HG03457 (cell line): ENCODE results near the gene GUCY2D.

Experiments
- ATAC-seq: cut with Tn5 transposase; IDR thresholded peaks from one replicate; pipeline ENCODE4 v1.9.1; 2021; ENCODE audit warnings: moderate number of reproducible peaks; ENCODE audit not compliant: unreplicated experiment

Gene GUCY2D

DNA sequence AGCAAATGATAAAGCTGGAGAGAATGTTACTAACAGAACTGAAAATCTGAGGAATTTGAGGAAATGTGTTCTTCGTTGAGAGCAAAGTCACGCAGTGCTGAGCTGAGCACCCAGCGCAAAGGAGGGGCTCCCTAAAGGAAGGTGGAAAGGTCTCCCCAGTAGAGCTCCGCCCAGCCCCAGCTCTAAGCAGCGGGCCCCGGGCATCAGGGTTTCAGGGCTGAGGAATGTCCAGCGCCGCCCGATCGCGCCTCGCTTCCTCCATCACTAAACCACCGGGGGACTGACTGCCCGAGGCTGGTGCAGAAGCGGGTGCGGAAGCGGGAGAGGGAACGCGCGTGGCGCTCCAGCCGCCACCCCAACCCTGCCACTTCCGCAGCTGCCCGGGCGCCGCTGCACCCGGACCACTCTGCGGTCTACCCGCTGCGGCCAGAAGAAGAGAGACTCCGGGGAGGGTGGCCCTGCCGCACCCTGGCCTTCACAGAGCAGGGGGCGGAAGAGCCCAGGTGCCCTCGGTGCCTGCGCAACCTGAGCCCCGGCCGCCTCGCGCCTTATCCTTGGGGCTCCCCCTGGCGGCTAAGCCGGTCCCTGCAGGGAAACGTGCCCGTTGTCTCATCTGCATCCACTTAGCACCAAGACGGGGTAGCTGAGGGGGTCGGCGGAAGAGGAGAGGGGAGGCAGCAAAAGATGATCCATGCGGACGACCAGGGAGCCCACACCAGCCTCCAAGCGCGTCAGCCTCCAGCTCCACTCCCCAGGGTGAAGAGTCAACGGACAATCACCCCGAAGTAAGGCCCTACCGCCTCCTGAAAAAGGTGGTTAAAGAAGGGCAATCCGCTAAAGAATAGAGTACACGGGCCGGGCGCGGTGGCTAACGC, 12.4 kb upstream of the GUCY2D start:
- ATAC-seq = peak; percentile 60

DNA sequence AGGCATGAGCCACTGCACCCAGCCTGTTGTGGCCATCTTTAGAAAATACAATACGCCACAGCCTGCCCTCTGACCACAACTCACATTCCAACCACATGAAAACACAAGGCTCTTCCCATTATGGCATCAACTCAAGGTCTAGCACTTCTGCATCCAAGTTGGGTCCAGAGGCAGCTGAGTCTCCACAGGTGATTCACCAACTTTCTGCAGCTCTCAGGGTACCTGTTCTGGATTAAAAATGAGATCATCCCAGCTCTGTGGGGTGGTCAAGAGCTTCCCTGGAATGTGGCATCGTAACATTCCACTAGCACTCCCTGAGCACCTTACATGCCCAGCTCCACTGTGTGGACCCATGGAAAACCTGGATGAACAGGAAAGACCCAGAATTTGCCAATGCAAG, 9.9 kb upstream of the GUCY2D start:
- no peak for ATAC-seq

DNA sequence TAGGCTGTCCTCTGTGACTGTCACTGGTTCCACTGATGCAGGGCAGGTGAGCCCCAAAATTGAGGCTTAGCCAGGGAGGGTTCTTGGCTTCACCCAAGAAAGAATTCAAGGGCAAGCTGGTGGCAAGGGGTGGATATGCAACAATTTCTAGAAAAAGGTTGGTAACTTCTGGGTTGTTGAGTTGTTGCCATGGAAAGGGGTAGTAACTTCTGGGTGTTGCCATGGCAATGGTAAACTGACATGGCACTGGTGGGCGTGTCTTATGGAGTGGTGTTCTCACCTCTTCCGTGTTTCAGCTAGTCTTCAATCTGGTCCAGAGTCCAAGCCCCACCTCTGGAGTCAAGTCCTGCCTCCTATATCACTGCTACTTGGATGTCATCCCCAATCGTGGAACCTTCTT, 9.5 kb upstream of the GUCY2D start:
- ATAC-seq = no peak

DNA sequence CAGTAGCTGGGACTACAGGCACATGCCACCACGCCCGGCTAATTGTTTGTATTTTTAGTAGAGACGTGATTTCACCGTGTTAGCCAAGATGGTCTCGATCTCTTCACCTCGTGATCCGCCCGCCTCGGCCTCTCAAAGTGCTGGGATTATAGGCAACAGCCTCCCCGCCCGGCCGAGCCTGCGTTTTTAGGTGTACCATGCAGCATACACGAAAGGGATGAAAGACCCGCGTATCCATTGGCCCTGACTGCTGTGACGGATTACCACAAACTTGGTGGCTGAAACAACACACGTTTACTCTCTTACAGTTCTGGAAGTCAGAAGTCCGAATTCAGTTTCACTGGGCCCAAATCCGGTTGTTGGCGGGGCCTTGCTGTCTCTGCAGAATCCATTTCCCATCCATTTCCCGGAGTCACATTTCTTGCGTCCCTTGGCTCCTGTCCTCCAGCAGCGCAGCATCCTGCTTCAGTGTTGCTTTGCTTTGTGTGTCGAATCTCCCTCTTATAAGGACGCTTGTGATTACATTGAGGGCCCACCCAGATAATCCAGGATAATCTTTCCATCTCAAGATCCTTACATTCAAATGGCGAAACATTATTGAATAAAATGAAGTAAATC, 8.3 kb upstream of the GUCY2D start:
- ATAC-seq = no peak

DNA sequence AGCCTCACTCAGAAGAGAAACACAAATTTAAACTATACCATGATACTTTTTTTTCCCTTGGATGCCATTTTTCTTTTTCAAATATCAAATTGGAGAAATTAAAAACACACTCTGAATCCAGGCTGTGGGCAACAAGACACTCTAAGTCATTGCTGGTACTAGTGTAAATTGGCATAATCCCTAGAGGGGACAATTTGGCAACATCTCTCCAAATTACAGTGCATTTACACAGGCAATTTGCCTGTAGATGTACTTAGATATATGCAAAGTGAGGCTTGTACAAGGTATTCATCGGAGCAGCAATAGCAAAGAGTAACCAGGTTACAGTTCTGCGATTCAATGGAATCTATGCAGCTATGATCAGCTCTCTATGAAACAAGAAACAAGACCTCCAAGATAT, 6.7 kb upstream of the GUCY2D start:
- ATAC-seq = no peak

DNA sequence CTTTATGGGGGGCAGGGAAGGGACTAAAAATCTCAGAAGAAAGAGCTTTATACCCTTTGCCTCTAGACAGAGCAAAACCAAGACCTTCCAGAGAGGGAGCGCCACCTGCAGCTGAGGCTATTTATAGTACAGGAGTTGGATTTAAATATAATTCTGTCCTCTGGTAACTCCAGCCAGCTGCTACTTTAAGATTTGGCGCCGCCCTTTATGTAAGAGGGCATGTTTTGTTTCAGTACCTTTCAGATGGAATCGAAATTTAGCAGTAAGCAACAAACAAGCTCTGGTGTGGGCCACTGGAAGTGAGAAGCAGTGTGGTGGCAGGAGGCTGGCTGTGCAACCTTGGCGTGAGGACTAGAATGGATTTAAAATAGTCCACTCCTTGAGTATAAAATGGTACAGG, 5.2 kb upstream of the GUCY2D start:
- no peak for ATAC-seq

DNA sequence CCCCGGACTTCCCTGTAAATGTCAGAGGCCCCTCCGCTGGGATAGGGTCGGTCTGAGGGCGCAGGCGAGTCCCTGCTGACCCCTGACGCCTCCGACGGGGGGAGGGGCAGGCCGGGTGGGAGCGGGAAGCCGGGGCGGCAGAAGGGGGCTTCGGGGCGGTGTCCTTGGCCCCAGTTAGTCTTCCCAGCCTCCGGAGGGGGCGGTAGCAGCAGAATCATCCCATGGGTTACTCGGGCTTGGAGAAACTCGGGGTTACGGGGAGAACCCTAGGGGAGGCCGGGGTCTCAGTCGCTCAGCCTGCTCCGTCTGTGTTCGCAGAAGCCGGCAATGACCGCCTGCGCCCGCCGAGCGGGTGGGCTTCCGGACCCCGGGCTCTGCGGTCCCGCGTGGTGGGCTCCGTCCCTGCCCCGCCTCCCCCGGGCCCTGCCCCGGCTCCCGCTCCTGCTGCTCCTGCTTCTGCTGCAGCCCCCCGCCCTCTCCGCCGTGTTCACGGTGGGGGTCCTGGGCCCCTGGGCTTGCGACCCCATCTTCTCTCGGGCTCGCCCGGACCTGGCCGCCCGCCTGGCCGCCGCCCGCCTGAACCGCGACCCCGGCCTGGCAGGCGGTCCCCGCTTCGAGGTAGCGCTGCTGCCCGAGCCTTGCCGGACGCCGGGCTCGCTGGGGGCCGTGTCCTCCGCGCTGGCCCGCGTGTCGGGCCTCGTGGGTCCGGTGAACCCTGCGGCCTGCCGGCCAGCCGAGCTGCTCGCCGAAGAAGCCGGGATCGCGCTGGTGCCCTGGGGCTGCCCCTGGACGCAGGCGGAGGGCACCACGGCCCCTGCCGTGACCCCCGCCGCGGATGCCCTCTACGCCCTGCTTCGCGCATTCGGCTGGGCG, 542 bp downstream of the GUCY2D start:
- no peak for ATAC-seq

DNA sequence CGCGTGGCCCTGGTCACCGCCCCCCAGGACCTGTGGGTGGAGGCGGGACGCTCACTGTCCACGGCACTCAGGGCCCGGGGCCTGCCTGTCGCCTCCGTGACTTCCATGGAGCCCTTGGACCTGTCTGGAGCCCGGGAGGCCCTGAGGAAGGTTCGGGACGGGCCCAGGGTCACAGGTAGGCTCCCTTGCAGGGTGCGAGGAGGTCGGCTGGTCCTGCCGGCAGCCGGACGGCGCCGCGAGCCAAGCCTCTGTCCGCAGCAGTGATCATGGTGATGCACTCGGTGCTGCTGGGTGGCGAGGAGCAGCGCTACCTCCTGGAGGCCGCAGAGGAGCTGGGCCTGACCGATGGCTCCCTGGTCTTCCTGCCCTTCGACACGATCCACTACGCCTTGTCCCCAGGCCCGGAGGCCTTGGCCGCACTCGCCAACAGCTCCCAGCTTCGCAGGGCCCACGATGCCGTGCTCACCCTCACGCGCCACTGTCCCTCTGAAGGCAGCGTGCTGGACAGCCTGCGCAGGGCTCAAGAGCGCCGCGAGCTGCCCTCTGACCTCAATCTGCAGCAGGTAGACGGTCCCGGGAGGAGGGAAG, 1.3 kb downstream of the GUCY2D start:
- no peak for ATAC-seq

DNA sequence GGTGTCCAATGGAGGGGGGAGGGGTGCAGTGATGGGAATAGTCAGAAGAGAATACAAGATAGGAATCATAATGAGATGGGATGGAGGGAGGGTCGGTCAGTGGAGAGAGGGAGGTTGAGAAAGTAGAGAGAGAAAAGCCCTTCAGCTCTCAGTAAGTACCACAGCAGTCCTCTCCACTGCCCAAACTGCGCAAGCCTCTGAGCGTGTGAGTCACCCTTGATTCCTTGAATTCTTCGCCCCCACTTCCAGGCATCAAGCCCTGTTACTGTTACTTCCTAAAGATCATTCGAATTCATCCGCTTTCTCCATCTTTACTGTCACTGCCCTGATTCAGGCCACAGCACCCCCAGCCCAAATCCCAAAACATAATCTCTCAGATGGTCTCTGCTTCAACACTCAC, 2.5 kb downstream of the GUCY2D start:
- ATAC-seq = no peak

DNA sequence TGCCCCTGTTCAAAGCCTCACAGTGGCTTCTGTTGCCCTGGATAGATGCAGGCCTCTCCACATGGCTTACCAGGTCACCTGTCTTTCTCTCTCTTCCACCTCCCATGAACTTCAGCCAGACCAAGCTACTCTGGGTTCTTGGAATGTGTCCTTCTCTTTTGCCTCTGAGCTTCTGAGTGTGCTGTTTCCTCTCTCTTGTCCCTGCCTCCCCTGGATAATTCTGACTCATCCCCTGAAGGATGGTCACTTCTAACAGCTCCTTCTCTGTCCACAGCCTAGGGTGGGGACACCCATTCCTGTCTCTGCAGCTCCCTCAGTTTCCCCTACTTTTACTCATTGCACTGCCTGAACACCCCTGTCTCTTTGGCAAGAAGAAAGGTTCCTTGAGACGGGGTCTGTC, 2.9 kb downstream of the GUCY2D start:
- ATAC-seq = no peak

DNA sequence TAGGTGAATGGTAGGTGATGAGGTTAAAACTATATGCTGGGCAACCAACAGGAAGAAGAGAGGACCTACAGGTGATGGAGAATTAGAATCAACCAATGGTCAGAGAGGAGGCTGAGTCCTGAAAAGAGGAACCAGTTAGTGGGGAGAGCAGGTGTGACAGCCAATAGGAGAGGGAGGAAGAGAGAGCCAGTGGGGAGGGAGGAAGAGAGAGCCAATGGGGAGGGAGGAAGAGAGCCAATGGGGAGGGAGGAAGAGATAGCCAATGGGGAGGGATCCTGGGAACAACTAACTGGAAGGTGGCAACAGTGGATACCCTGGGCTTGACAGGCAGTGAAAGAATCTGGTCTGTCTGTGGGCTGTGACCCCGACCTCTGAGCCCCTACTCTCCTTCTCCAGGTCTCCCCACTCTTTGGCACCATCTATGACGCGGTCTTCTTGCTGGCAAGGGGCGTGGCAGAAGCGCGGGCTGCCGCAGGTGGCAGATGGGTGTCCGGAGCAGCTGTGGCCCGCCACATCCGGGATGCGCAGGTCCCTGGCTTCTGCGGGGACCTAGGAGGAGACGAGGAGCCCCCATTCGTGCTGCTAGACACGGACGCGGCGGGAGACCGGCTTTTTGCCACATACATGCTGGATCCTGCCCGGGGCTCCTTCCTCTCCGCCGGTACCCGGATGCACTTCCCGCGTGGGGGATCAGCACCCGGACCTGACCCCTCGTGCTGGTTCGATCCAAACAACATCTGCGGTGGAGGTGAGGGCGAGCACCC, 3.7 kb downstream of the GUCY2D start:
- ATAC-seq = no peak

DNA sequence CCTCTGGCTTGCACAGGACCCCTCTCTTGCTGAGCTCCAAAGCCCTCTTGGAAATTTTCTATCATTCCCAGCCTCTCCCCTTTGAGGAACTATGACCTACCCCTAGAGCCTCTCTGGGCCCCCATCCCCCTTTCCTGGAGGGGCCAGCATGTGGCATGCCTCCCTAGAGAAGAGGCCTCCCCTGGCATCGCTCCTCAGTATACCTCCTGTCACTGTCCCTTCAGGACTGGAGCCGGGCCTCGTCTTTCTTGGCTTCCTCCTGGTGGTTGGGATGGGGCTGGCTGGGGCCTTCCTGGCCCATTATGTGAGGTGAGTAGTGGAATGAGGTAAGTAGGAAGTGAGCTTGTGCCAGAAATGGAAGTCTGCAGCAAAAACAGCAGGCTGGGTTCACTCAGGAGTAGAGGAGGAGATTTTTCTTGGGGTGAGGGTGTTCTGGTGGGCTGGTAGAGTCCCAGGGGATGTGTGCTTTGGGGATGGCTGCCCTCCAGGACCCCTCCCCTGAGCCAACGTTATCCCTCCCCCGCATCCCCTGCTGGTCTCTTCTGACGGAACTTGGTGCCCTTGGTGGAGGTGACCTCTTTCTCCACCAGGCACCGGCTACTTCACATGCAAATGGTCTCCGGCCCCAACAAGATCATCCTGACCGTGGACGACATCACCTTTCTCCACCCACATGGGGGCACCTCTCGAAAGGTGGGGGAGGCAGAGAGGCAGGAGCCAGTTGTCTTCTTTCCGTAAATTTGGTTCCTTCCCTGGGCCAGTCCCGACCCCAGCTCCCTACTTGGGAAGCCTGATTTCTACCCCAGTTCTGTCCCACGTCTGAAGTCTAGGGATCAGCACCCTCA, 4.6 kb downstream of the GUCY2D start:
- ATAC-seq = no peak

DNA sequence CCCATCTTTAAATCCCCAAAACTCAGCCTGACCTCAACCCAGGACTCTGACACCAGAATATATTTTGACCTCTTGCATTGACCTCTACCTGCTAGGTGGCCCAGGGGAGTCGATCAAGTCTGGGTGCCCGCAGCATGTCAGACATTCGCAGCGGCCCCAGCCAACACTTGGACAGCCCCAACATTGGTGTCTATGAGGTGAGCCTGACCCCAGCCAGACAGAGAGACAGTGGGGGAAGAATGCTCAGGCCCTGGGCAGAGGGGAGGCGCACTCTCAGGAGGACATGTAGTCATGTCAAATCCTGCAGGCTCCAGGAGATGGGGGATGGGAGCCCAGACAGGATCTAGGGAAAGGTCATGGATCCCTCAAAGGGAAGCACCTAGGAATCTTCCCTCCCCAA, 5.4 kb downstream of the GUCY2D start:
- ATAC-seq = no peak

DNA sequence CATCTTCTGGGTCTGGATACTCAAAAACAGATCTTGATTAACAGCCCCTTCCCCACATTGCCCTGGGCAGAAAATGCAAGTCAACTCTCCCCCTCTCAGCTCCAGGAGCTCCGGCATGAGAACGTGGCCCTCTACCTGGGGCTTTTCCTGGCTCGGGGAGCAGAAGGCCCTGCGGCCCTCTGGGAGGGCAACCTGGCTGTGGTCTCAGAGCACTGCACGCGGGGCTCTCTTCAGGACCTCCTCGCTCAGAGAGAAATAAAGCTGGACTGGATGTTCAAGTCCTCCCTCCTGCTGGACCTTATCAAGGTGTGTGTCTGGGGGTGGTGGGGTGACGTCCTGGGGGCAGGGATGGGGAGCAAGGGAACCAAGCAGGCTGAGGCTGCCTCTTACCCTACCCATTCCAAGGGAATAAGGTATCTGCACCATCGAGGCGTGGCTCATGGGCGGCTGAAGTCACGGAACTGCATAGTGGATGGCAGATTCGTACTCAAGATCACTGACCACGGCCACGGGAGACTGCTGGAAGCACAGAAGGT, 9.7 kb downstream of the GUCY2D start:
- ATAC-seq = no peak

DNA sequence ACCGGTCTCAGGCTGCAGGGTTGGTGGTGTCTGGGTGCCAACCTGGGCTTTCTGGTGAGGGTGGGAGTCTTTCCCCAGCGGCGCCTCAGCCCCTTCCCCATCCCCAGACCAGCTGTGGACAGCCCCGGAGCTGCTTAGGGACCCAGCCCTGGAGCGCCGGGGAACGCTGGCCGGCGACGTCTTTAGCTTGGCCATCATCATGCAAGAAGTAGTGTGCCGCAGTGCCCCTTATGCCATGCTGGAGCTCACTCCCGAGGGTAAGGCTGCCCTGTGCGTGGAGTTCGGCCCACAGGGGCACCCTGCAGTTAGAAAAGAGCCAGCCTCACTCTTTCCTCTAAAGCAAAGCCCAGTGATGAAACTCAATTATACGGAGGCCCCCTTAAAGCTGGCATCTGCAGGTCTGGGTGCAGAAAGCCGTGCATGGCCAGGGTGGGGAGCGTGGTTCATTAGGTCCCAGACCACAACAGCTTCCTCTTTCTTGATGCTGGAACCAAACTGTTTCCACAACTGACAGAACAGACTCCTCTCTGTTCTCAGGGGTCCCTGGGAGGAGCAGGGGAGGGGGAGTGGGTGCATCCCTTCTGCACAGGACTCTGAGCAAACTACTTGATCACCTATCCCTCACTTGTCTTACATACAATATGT, 10.7 kb downstream of the GUCY2D start:
- ATAC-seq = no peak

DNA sequence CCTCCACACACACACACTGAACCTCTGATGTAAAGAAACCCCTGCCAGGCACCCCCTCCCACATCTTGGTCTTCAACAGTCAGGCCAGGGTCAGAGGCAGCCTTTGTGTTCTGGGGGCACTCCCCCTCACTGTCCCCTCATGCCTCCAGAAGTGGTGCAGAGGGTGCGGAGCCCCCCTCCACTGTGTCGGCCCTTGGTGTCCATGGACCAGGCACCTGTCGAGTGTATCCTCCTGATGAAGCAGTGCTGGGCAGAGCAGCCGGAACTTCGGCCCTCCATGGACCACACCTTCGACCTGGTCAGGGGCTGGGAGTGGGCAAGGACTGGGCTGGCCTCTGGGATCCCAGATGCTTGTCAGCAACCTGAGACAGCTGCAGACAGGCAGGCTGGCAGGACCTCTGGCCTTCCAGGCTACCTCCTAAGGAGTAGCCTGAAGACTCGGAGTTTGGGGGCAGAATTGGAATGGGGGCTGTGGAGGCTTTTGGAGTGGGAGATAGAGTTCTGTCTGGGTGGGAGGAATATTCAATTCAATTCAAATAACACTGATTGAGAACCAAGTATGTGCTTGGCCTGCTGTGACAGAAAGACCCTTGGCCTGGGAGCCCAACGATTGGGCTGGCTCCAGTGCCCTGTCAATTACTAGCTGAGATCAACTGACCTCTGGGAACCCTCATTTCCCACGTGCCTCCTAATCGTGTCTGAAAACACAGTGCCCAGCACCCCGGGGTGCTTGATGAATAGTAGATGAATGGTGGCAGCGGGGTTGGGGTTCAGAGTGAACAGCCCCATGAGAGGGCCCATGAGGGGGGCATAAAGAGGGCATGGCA, 11.5 kb downstream of the GUCY2D start:
- ATAC-seq = no peak

DNA sequence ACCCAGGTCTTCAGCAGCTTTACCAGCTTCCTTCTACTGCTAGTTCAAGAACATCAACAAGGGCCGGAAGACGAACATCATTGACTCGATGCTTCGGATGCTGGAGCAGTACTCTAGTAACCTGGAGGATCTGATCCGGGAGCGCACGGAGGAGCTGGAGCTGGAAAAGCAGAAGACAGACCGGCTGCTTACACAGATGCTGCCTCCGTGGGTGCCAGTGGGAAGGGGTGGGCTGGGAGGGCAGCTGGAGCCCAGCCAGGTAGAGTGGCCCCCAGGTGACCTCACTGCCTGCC, 12.1 kb downstream of the GUCY2D start:
- ATAC-seq = no peak

DNA sequence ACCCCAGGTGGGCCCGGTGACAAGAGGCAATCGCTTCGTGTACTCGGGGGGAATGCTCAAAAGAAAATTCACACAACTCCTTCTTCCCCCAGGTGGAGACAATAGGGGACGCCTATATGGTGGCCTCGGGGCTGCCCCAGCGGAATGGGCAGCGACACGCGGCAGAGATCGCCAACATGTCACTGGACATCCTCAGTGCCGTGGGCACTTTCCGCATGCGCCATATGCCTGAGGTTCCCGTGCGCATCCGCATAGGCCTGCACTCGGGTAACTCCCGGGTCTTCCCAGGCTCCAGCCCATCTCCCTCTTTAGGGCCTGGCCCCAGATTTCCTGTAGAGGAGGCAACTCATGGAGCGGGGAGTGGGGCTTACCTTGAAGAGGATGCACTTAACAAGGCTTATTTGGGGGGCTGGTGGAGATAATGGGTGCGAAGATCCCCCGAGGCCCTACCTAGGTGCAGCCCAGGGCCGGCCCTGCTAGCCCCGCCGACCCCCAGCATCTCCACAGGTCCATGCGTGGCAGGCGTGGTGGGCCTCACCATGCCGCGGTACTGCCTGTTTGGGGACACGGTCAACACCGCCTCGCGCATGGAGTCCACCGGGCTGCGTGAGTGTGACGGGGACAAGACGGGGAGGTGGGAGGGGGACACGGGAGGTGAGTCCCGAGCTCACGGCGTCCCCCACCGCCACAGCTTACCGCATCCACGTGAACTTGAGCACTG, 13.0 kb downstream of the GUCY2D start:
- no peak for ATAC-seq
